HG02623 (cell line): Measurements from ENCODE around the gene NUTM1.
"Not testable (repeated sequence)": the region's sequence is repeated elsewhere in the genome, so short reads cannot be mapped to it uniquely, and the experiment has no call there.

Experiments used
- ATAC-seq: cut with Tn5 transposase; IDR thresholded peaks from one replicate; pipeline ENCODE4 v1.9.1; 2021; ENCODE audit warnings: moderate library complexity; ENCODE audit not compliant: unreplicated experiment

Gene NUTM1

GRCh38 chr15:34336991-34337556 lies 6.0 kb upstream of the NUTM1 start:
- peak; percentile 5 for ATAC-seq

- ATAC-seq, result peak; percentile 70
Measured at GRCh38 chr15:34337557-34338306, 5.4 kb upstream of the NUTM1 start, which contains the start of gene SLC12A6. Gene SLC12A6, minus strand, starts transcription at chr15:34337781. Its CDS starts 1,101 bp downstream, at chr15:34336680.

GRCh38 chr15:34338347-34338746 lies 4.8 kb upstream of the NUTM1 start:
- no peak for ATAC-seq

DNA sequence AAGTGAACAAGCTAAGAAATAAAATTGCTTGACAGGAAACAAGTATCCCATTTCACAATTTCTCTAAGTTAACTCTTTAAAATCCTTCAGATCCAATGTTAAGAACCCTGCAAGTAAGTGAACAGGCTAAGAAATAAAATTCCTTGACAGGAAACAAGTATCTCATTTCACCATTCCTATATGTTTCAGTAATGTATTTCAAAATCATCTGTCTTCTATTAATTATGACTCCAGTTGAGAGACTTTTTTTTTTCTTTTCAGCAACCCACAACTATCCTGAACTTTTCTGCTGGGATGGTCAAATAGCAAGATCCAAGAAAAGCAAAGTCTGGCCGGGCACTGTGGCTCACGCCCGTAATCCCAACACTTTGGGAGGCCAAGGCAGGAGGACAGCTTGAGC lies 3.2 kb upstream of the NUTM1 start:
- ATAC-seq, result no peak

DNA sequence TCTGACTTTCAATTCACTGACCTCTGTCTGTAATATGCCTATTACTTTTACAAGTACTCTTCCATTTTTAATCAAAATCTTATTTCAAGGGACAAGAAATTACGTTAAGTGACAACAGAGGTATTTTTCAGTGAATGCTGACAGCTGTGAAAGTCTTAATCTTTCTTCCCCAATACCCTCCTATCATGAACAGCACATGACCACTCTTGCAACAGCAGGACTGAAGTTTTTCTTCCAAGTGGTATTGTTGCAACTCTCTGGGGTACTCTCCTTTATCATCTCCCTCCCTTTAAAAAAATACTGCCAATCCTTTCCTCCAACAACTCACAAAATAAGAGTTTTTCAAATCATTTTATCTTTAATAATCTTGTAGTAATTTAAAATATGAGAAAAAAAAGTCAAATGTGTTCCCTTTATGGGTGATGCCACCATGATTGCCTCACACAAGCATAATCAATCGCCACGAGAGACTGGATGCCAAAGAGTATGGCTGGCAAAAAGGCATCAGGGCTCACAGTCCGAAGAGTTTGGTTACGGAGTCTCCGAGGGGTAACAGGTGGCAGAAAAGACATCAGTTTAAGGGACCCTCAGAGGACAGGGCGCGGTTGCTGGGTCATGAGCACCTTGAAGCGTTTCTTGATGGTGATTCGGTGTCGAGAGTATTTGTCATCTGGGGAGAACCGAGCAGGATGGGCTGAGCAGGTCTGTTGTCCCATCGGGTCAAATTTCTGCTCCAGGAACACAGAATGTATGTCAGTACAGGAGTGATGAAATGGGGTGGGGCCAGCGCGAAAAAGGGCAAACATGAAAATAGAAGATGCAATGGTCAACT lies 1.5 kb upstream of the NUTM1 start:
- no peak for ATAC-seq

- ATAC-seq, result not testable (repeated sequence)
Measured at GRCh38 chr15:34342213-34342736, 840 bp upstream of the NUTM1 start.

DNA sequence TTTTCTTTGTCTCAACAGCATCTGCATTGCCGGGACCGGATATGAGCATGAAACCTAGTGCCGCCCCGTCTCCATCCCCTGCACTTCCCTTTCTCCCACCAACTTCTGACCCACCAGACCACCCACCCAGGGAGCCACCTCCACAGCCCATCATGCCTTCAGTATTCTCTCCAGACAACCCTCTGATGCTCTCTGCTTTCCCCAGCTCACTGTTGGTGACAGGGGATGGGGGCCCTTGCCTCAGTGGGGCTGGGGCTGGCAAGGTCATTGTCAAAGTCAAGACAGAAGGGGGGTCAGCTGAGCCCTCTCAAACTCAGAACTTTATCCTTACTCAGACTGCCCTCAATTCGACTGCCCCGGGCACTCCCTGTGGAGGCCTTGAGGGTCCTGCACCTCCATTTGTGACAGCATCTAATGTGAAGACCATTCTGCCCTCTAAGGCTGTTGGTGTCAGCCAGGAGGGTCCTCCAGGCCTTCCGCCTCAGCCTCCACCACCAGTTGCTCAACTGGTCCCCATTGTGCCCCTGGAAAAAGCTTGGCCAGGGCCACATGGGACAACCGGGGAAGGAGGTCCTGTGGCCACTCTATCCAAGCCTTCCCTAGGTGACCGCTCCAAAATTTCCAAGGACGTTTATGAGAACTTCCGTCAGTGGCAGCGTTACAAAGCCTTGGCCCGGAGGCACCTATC lies 5.0 kb downstream of the NUTM1 start:
- no peak for ATAC-seq

DNA sequence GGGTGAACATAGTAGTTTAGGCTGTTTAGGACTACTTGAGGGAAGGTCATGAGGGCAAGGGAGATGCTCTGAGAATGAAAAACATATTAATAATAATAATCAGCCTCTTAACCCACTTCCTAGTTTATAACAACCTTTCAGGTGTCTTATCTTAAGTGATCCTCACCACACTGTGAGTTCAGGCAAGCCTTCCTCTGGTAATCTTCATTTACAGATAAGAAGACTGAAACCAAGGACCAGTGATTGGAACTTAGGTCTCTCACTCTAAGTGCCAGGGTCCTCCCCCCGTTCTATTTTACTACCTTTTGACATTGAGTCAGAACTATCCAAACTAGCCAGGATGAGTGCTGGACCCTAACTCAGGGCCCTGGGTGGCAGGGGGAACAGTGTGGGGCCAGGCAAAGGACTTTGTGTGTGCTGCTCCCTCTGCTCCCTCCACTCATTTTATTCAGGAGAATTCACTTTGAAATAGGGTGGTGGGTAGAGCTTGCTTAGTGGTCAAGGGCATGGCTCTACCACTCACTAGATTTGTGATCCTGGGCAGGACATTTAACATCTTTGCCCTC lies 5.7 kb downstream of the NUTM1 start:
- no peak for ATAC-seq

DNA sequence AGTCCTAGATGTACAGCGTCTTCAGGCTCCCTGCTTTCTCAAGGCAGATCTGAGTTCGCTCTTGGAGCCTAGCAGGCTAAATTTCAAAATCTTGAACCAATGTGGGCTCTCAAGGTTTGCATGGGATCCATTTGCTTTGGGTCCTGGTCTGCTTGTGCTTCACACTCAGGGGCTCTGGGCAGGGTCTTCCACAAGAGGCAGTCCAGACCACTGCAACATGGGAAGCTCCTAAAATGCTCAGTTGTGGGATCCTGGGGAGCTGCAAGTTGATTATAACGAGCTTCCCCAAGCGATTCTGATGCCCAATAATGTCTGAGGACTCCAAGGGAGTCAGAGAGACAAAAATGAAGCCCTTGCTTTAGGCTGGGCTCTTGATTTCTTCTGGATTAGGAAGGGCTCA lies 6.7 kb downstream of the NUTM1 start:
- ATAC-seq, result no peak

DNA sequence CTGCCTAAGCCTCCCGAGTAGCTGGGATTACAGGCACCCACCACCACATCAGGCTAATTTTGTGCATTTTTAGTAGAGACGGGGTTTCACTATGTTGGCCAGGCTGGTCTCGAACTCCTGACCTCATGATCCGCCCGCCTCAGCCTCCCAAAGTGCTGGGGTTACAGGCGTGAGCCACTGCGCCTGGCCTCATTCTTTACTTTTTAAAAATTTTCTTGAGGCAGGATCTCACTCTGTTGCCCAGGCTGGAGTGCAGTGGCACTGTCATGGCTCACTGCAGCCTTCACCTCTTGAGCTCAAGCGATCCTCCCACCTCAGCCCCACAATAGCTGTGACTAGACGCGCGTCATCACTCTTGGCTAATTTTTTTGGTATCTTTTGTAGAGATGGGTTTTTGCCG lies 9.9 kb downstream of the NUTM1 start:
- ATAC-seq, result not testable (repeated sequence)

GRCh38 chr15:34353627-34354026 lies 10.5 kb downstream of the NUTM1 start:
- no peak for ATAC-seq

DNA sequence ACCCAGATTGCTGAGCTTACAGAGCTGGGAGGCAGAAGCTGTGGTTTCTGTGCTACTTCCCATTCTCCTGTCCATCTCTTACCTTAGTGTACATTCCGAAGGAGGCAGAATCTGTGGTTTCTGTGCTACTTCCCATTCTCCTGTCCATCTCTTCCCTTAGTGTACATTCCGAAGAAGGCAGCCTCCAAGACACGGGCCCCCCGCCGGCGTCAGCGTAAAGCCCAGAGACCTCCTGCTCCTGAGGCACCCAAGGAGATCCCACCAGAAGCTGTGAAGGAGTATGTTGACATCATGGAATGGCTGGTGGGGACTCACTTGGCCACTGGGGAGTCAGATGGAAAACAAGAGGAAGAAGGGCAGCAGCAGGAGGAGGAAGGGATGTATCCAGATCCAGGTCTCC lies 11.2 kb downstream of the NUTM1 start:
- no peak for ATAC-seq

- ATAC-seq, result no peak
Measured at GRCh38 chr15:34355241-34355640, 12.1 kb downstream of the NUTM1 start.

DNA sequence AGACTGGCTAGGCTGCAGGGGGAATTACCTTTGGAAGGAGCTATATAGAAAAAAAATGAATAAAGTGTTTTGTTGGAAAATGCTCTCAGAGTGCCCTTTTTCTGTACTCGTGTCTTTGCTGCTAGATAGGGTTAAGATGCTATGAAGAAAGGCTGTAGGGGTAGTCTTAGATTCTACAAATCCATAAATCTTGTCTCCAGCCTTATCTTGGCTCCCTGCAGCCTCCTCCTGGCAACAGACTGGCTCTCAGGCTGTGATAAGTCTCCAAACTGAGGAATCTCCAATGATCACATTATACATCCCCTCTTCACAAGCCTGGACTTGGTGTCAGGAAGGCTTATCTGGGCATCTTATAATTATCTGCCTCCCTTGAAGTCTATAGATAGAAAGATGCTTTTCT lies 14.5 kb downstream of the NUTM1 start:
- ATAC-seq, result no peak

DNA sequence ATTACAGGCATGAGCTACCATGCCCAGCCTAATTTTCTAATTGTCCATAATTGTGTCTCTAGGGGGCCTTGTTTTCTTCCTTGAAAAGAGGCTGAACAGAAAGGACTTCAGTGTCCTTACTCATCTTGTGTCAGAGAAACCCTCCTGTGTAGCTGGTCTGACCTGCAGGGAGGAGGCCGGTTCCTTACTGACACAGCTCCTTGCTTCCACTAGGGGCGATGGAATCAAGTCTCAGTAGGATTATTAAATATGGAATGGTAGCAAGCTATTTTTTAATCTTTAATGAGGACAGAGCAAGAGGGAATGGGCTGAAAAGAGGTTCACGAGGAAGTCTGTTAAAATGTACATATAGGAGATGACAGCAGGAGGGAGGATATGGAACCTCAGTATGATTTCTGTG lies 15.3 kb downstream of the NUTM1 start:
- ATAC-seq, result no peak

- ATAC-seq, result no peak
Measured at GRCh38 chr15:34358948-34359347, 15.8 kb downstream of the NUTM1 start.

- no peak for ATAC-seq
Measured at GRCh38 chr15:34359416-34359815, 16.3 kb downstream of the NUTM1 start.

GRCh38 chr15:34360298-34360697 lies 17.2 kb downstream of the NUTM1 start:
- ATAC-seq, result no peak

- no peak for ATAC-seq
Measured at GRCh38 chr15:34361278-34361677, 18.2 kb downstream of the NUTM1 start.

- ATAC-seq, result no peak
Measured at GRCh38 chr15:34362047-34362773, 19.1 kb downstream of the NUTM1 start.
